B cell (primary cell): ENCODE measurements around the gene FAIM2. TPM values are rescaled to one million over a fixed set of nuclear protein-coding genes. Genes with fewer than 3 reads are reported as not detected.

Source experiments
- ATAC-seq: fragments of 200-7000 bp; cut with Tn5 transposase; one replicate; pipeline ENCODE4 v1.10.0; 2021; ENCODE audit warnings: low read depth, mild to moderate bottlenecking, moderate number of reproducible peaks, moderate library complexity
- CTCF ChIA-PET: fragments of 350-600 bp; sonication (Branson Sonifier 250); formaldehyde crosslinking; loops from one replicate; lab custom pipeline; 2021; ENCODE audit warnings: antibody characterized with exemption, inconsistent platforms; lab: Charles Lee
- POLR2A ChIA-PET: fragments of 350-600 bp; sonication (Branson Sonifier 250); formaldehyde crosslinking; loops from one replicate; lab custom pipeline; 2021; ENCODE audit warnings: antibody characterized with exemption; lab: Charles Lee
- DNase-seq: peaks from one replicate; pipeline ENCODE4 v3.0.0; 2013
- H2AFZ ChIP-seq: 2 replicates; pipeline ENCODE4 v1.6.1; 2012; ENCODE audit warnings: mild to moderate bottlenecking, low read depth, low read length; ENCODE audit not compliant: insufficient read depth, poor library complexity, severe bottlenecking
- H3K27ac ChIP-seq, 2 donors: 1 replicate in 1 of 2; 2 replicates in 1 of 2; pipeline ENCODE4 v1.5.1; 2012 to 2013; ENCODE audit warnings: low read length in 2 of 2, mild to moderate bottlenecking in 2 of 2, moderate library complexity in 1 of 2
- H3K27me3 ChIP-seq, 4 experiments: fragments of 200-600 bp in 1 of 4; sonication (generic) in 1 of 4; replicated peaks in 1 of 4; 1 replicate in 2 of 4; 2 replicates in 2 of 4; pipeline versions ENCODE4 v1.6.1 to v1.7.0; 2013 to 2016; ENCODE audit warnings: low read length in 3 of 4, mild to moderate bottlenecking in 2 of 4, mixed read lengths in 1 of 4, moderate library complexity in 1 of 4; ENCODE audit not compliant: insufficient read depth in 4 of 4, control insufficient read depth in 3 of 4; ENCODE audit errors: control extremely low read depth in 1 of 4
- H3K36me3 ChIP-seq, 2 experiments: replicated peaks in 1 of 2; 1 replicate in 1 of 2; 2 replicates in 1 of 2; pipeline versions ENCODE4 v1.6.1 to v1.7.1; 2013; ENCODE audit warnings: low read length in 1 of 2; ENCODE audit not compliant: insufficient read depth in 2 of 2, control insufficient read depth in 1 of 2; ENCODE audit errors: control extremely low read depth in 1 of 2, extremely low read depth in 1 of 2
- H3K4me1 ChIP-seq, 2 donors: fragments of 200-600 bp in 1 of 2; sonication (generic) in 1 of 2; 1 replicate in 1 of 2; 2 replicates in 1 of 2; pipeline versions ENCODE4 v1.5.1 to v1.6.1; 2013 to 2017; ENCODE audit warnings: low read length in 2 of 2; ENCODE audit not compliant: control insufficient read depth in 2 of 2, insufficient read depth in 2 of 2
- H3K4me2 ChIP-seq: replicated peaks from 2 replicates; pipeline ENCODE3; 2012; ENCODE audit warnings: mild to moderate bottlenecking, low read depth, low read length; ENCODE audit not compliant: poor library complexity, severe bottlenecking
- H3K4me3 ChIP-seq, 5 experiments: fragments of 200-600 bp in 1 of 5; sonication (generic) in 1 of 5; 1 replicate in 3 of 5; 2 replicates in 2 of 5; pipeline versions ENCODE4 v1.5.1 to v1.7.0; 2011 to 2016; ENCODE audit warnings: low read length in 4 of 5, mild to moderate bottlenecking in 4 of 5, low read depth in 2 of 5, control low read depth in 1 of 5, moderate library complexity in 1 of 5; ENCODE audit not compliant: insufficient read depth in 1 of 5; ENCODE audit errors: control extremely low read depth in 1 of 5, extremely low read depth in 1 of 5
- H3K79me2 ChIP-seq: fragments of 200-600 bp; sonication (generic); one replicate; pipeline ENCODE4 v1.6.0; 2016; ENCODE audit warnings: low read length; ENCODE audit not compliant: control insufficient read depth, insufficient read depth
- H3K9ac ChIP-seq: fragments of 200-600 bp; sonication (generic); 2 replicates; pipeline ENCODE4 v1.6.1; 2017; ENCODE audit warnings: mild to moderate bottlenecking, low read length, moderate library complexity
- H3K9me3 ChIP-seq, 3 donors: one replicate each; pipeline versions ENCODE4 v1.6.1 to v1.7.1; 2013; ENCODE audit warnings: low read length in 2 of 3; ENCODE audit not compliant: control insufficient read depth in 2 of 3, insufficient read depth in 1 of 3; ENCODE audit errors: control extremely low read depth in 1 of 3
- H4K20me1 ChIP-seq: 2 replicates; pipeline ENCODE4 v1.6.0; 2012; ENCODE audit warnings: mild to moderate bottlenecking, low read length; ENCODE audit not compliant: insufficient read depth, control insufficient read depth, poor library complexity, severe bottlenecking
- H3K27ac Mint-ChIP-seq: one replicate; pipeline ENCODE4 v1.8.0; 2021; ENCODE audit warnings: mixed read lengths
- H3K27me3 Mint-ChIP-seq: one replicate; pipeline ENCODE4 v1.8.0; 2021; ENCODE audit warnings: mixed read lengths
- H3K4me1 Mint-ChIP-seq: one replicate; pipeline ENCODE4 v1.8.0; 2021; ENCODE audit warnings: mixed read lengths
- H3K4me3 Mint-ChIP-seq: one replicate; pipeline ENCODE4 v1.8.0; 2021; ENCODE audit warnings: mixed read lengths
- H3K9me3 Mint-ChIP-seq: one replicate; pipeline ENCODE4 v1.8.0; 2022; ENCODE audit warnings: mixed read lengths; ENCODE audit not compliant: insufficient read depth
- EZH2 ChIP-seq: IDR thresholded peaks from 2 replicates; pipeline ENCODE4 v1.6.1; 2012; ENCODE audit warnings: borderline replicate concordance, low read depth, mild to moderate bottlenecking, moderate library complexity, low read length; ENCODE audit not compliant: insufficient read depth, poor library complexity, severe bottlenecking
- WGBS: methylation state at CpG from one replicate; pipeline ENCODE4 v1.1.5; 2013; ENCODE audit warnings: missing lambda C conversion rate; ENCODE audit not compliant: insufficient coverage; 5-methylcytosine and 5-hydroxymethylcytosine counted together
- intact Hi-C: fragments of 100-400 bp; cut with micrococcal nuclease; formaldehyde crosslinking; loops from one replicate; pipeline ENCODE4 v1.10.0; 2022
- polyA plus RNA-seq: library from polyadenylated mRNA; depleted of rRNA; stranded (reverse); fragments of >200 nt; gene quantifications from 2 replicates; pipeline ENCODE4 v1.2.3, GENCODE V29; 2012
- total RNA-seq, 2 donors: library from RNA; stranded (reverse); fragments of 120-200 nt in 1 of 2; gene quantifications; 1 replicate in 1 of 2; 2 replicates in 1 of 2; pipeline versions ENCODE4 v1.2.3 to v1.2.4, GENCODE V29; 2013 to 2022
- TF ChIP-seq, protein P1 (sequence below): fragments of 200-600 bp; IDR thresholded peaks from one replicate; pipeline ENCODE4 v1.8.0; 2022; ENCODE audit warnings: antibody characterized with exemption, mild to moderate bottlenecking

Gene FAIM2
- total and polyA plus RNA-seq, 2 donors (not counting 1 experiment from before 2014, with no cell fraction given), result not detected

DNA sequence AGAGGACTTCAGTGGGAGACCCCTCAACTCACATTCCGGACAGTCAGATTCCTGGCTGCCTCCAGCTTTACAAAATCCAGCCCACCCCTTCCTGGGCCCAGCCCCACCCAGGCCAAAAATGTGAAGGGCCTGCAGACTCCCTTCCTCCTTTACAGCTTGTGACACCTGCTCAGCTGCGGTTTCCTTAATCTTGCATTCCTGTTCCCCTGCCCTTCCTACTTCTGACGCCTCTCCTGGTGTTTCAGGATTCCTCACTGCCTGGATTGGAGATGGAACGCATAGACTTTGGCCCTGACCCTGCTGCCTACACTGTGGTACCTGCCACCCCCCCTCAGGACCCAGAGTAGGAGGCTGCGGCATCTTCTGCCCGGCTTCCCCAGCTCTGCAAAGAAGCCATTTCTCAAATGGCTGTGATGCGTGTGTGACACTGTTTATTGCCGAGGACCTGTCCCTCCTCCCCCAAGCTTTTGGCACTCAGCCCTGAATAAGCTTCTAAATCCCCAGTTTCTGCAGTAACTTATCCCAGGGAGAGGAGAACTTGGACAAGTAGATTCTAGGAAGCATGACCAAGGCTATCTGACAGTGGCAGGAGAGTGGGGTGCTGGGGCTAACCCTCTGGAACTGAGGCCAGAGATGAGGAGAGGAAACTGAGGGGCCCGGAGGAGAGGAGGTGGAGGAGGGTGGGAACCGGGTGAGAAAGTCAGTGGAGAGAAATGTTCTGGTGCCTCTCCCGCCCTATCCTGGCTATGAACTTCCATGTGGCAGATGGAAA lies 35.9 kb downstream of the FAIM2 start:
- TF ChIP-seq, protein P1, sequence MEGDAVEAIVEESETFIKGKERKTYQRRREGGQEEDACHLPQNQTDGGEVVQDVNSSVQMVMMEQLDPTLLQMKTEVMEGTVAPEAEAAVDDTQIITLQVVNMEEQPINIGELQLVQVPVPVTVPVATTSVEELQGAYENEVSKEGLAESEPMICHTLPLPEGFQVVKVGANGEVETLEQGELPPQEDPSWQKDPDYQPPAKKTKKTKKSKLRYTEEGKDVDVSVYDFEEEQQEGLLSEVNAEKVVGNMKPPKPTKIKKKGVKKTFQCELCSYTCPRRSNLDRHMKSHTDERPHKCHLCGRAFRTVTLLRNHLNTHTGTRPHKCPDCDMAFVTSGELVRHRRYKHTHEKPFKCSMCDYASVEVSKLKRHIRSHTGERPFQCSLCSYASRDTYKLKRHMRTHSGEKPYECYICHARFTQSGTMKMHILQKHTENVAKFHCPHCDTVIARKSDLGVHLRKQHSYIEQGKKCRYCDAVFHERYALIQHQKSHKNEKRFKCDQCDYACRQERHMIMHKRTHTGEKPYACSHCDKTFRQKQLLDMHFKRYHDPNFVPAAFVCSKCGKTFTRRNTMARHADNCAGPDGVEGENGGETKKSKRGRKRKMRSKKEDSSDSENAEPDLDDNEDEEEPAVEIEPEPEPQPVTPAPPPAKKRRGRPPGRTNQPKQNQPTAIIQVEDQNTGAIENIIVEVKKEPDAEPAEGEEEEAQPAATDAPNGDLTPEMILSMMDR, result no peak
- TF ChIP-seq EZH2, result no peak
- Histone ChIP-seq H3K36me3 (no peaks in the 10 kb centered on the region), H3K4me3 (no peak overlapping the region), H3K4me1 (no peaks in the 10 kb centered on the region), H3K9ac (no peak overlapping the region), H3K27me3 (no peaks in the 10 kb centered on the region), H3K9me3 (no peaks in the 10 kb centered on the region), H2AFZ (no peak overlapping the region), H3K27ac (no peak overlapping the region), H3K79me2 (no peaks in the 10 kb centered on the region), H4K20me1 (no peaks in the 10 kb centered on the region), H3K4me2 (no peak overlapping the region)
- 76% methylated on average over 7 of the region's 11 CpGs for WGBS
- H3K4me3 Mint-ChIP-seq, result no peak overlapping the region
- H3K4me1 Mint-ChIP-seq, result no peaks in the 10 kb centered on the region
- intact Hi-C loops, result loop anchor here (5.0 kb wide), 1 partner anchor 190 kb away; the partner anchor contains the start of gene ASIC1
- no peak for ATAC-seq
- no peaks in the 10 kb centered on the region for H3K9me3 Mint-ChIP-seq
- ChIA-PET POLR2A (no interaction called here), CTCF (interaction anchor here (1.1 to 2.8 kb wide), 12 partner anchors 11 to 201 kb away, joined by 3 to 14 read pairs (median 6); partner anchors contain the start of genes BCDIN3D and TMBIM6)
- DNase-seq, result no peak
- no peak overlapping the region for H3K27ac Mint-ChIP-seq
- H3K27me3 Mint-ChIP-seq, result peaks cover 14% of the 10 kb centered on the region
